PC-9 (cell line): ENCODE results near the gene PAEP. TPM values are rescaled to one million over a fixed set of nuclear protein-coding genes. Genes with fewer than 3 reads are reported as not detected.

Source experiments
- Bru-seq: library from RNA; stranded (reverse); fragments of 400-500 nt; gene quantifications from one replicate; lab custom pipeline; 2021; lab: Mats Ljungman, UMichigan
- BruChase-seq, 2 experiments: library from RNA; stranded (reverse); fragments of 400-500 nt; gene quantifications; one replicate each; lab custom pipeline; 2021; lab: Mats Ljungman, UMichigan
- BruUV-seq: library from RNA; stranded (reverse); fragments of 400-500 nt; replicated peaks from 2 replicates; lab custom pipeline; 2021; lab: Mats Ljungman, UMichigan
- CTCF ChIA-PET: fragments of 300-600 bp; sonication (Branson Sonifier 250); formaldehyde crosslinking; loops from one replicate; lab custom pipeline; 2022; ENCODE audit warnings: antibody characterized with exemption; lab: Charles Lee
- POLR2A ChIA-PET: fragments of 300-600 bp; sonication (Branson Sonifier 250); formaldehyde crosslinking; loops from one replicate; lab custom pipeline; 2022; ENCODE audit warnings: antibody characterized with exemption; ENCODE audit not compliant: unreplicated experiment; lab: Charles Lee
- DNase-seq, 2 experiments: peaks; one replicate each; pipeline versions ENCODE4 v3.0.0 to v3.0.0-alpha.2; 2015 to 2022; ENCODE audit warnings: mixed read lengths in 1 of 2
- H2AFZ ChIP-seq: fragments of 200-600 bp; sonication (generic); 2 replicates; pipeline ENCODE4 v1.8.1; 2017; ENCODE audit warnings: antibody characterized with exemption
- H3F3A ChIP-seq: fragments of 200-600 bp; sonication (generic); 2 replicates; pipeline ENCODE4 v1.8.1; 2017; ENCODE audit warnings: antibody characterized with exemption, mild to moderate bottlenecking, low read depth; ENCODE audit not compliant: insufficient read depth
- H3K27ac ChIP-seq: fragments of 200-600 bp; sonication (generic); 2 replicates; pipeline ENCODE4 v1.6.1; 2016; ENCODE audit warnings: mixed run types
- H3K27me3 ChIP-seq: fragments of 200-600 bp; sonication (generic); 2 replicates; pipeline ENCODE4 v1.6.1; 2016; ENCODE audit warnings: low read depth, mixed run types; ENCODE audit not compliant: insufficient read depth
- H3K36me3 ChIP-seq: fragments of 200-600 bp; sonication (generic); 2 replicates; pipeline ENCODE4 v1.6.1; 2016; ENCODE audit warnings: low read depth, mixed run types
- H3K4me1 ChIP-seq: fragments of 200-600 bp; sonication (generic); replicated peaks from 2 replicates; pipeline ENCODE4 v1.6.1; 2016; ENCODE audit warnings: mixed run types; ENCODE audit not compliant: insufficient read depth
- H3K4me2 ChIP-seq: fragments of 200-600 bp; sonication (generic); 2 replicates; pipeline ENCODE4 v1.6.1; 2017; ENCODE audit warnings: mixed run types
- H3K4me3 ChIP-seq: fragments of 200-600 bp; sonication (generic); 2 replicates; pipeline ENCODE4 v1.6.1; 2016; ENCODE audit warnings: mixed run types
- H3K79me2 ChIP-seq: fragments of 200-600 bp; sonication (generic); 2 replicates; pipeline ENCODE4 v1.6.1; 2017; ENCODE audit warnings: low read depth, mixed run types
- H3K9me2 ChIP-seq: fragments of 200-600 bp; sonication (generic); 2 replicates; pipeline ENCODE4 v1.8.1; 2017; ENCODE audit warnings: mild to moderate bottlenecking; ENCODE audit not compliant: insufficient read depth
- H3K9me3 ChIP-seq: fragments of 200-600 bp; sonication (generic); 2 replicates; pipeline ENCODE4 v1.8.1; 2016; ENCODE audit warnings: low read depth; ENCODE audit not compliant: insufficient read depth
- H4K20me1 ChIP-seq: fragments of 200-600 bp; sonication (generic); 2 replicates; pipeline ENCODE4 v1.8.1; 2017; ENCODE audit not compliant: insufficient read depth
- CTCF ChIP-seq: fragments of 200-600 bp; sonication (generic); conservative IDR thresholded peaks from 2 replicates; pipeline ENCODE4 v1.6.1; 2017; ENCODE audit warnings: mixed run types, antibody characterized with exemption, mild to moderate bottlenecking, moderate library complexity
- EZH2 ChIP-seq: fragments of 200-600 bp; sonication (generic); IDR thresholded peaks from 2 replicates; pipeline ENCODE4 v1.8.0; 2017; ENCODE audit warnings: antibody characterized with exemption, low read depth
- intact Hi-C: fragments of 100-400 bp; cut with micrococcal nuclease; formaldehyde crosslinking; loops from one replicate; pipeline ENCODE4 v1.10.0; 2022; ENCODE audit not compliant: unreplicated experiment
- long read RNA-seq: library from polyadenylated mRNA; stranded (forward); transcript quantifications from one replicate; pipeline ENCODE4 v2.0.0, GENCODE V29; 2022
- total RNA-seq: library from RNA; stranded (reverse); gene quantifications from 2 replicates; pipeline ENCODE4 v1.2.3, GENCODE V29; 2021

PAEP gene
- total RNA-seq (not detected in 2 replicates), Bru-seq, nascent RNA (not detected), BruChase-seq, experiment 1, labeled RNA remaining after a 2-hour chase (percentile 9 among the genes with signal in this experiment), BruChase-seq, experiment 2, labeled RNA remaining after a 6-hour chase (not detected)
- long read RNA-seq: 0 reads

- Histone ChIP-seq H3K27me3 (peaks cover 79% of the 10 kb centered on the region), H3K9me3 (no peaks in the 10 kb centered on the region), H2AFZ (no peak within 1 kb of the TSS), H3K4me1 (no peaks in the 10 kb centered on the region), H3K4me2 (no peak within 1 kb of the TSS), H3K79me2 (no peaks in the 10 kb centered on the region), H4K20me1 (no peaks in the 10 kb centered on the region), H3F3A (no peaks in the 10 kb centered on the region), H3K4me3 (no peak within 1 kb of the TSS), H3K36me3 (no peaks in the 10 kb centered on the region), H3K9me2 (no peaks in the 10 kb centered on the region), H3K27ac (no peak within 1 kb of the TSS)
- no TSS peak for BruUV-seq
- no peak for DNase-seq
- TF ChIP-seq CTCF: no peak
- TF ChIP-seq EZH2: no peak
- CTCF ChIA-PET: no interaction called here
- POLR2A ChIA-PET: interaction anchor here (0.7 kb wide), 1 partner anchor 331 kb away, joined by 19 read pairs; no protein-coding TSS in a partner anchor
- intact Hi-C loops: no loop called here
Measured at GRCh38 chr9:135561391-135562234, at the start of gene PAEP. PAEP (plus strand) TSS chr9:135561756.

- Histone ChIP-seq H3K27ac (no peak overlapping the region), H3K27me3 (peaks cover 6% of the 10 kb centered on the region; the same call in 1 of the 2 replicates), H3K4me2 (no peak overlapping the region), H3K9me3 (no peaks in the 10 kb centered on the region), H3K4me1 (no peaks in the 10 kb centered on the region), H3F3A (no peaks in the 10 kb centered on the region), H3K36me3 (no peaks in the 10 kb centered on the region), H4K20me1 (no peaks in the 10 kb centered on the region), H3K4me3 (no peak overlapping the region), H2AFZ (no peak overlapping the region), H3K79me2 (no peaks in the 10 kb centered on the region), H3K9me2 (no peaks in the 10 kb centered on the region)
- ChIA-PET CTCF (no interaction called here), POLR2A (no interaction called here)
- intact Hi-C loops: no loop called here
- no peak for DNase-seq
- TF ChIP-seq EZH2: no peak
- no peak for TF ChIP-seq CTCF
- BruUV-seq: no TSS peak
Measured at GRCh38 chr9:135512241-135512603, 49.3 kb upstream of the PAEP start.

- Histone ChIP-seq H3K36me3 (no peaks in the 10 kb centered on the region), H3K4me2 (no peak overlapping the region), H4K20me1 (no peaks in the 10 kb centered on the region), H3F3A (no peaks in the 10 kb centered on the region), H3K4me1 (no peaks in the 10 kb centered on the region), H3K9me2 (no peaks in the 10 kb centered on the region), H3K27ac (no peak overlapping the region), H3K9me3 (no peaks in the 10 kb centered on the region), H2AFZ (no peak overlapping the region), H3K79me2 (no peaks in the 10 kb centered on the region), H3K4me3 (no peak overlapping the region), H3K27me3 (peaks cover 13% of the 10 kb centered on the region)
- no TSS peak for BruUV-seq
- intact Hi-C loops: no loop called here
- ChIA-PET CTCF (no interaction called here), POLR2A (no interaction called here)
- no peak for DNase-seq
- TF ChIP-seq CTCF (no peak), EZH2 (no peak)
Measured at GRCh38 chr9:135512904-135513303, 48.7 kb upstream of the PAEP start.
